ENCODE measurements around the gene ERG. TPM values are rescaled to one million over a fixed set of nuclear protein-coding genes. Genes with fewer than 3 reads are reported as not detected.
A peak's percentile ranks its signal among the peaks of the same experiment; 100 is the strongest.

Gene ERG
- total RNA-seq, 1 donor from 2014 or later, result 61.4 TPM

- DNase-seq (ENCODE audit: low read depth, low spot score), result peak; percentile 64
Observed at GRCh38 chr21:38438462-38438893, 59.8 kb downstream of the ERG start.

GRCh38 chr21:38436341-38436740 is 61.9 kb downstream of the ERG start:
- no peak for DNase-seq (ENCODE audit: low read depth, low spot score)

GRCh38 chr21:38434913-38435533 is 63.3 kb downstream of the ERG start:
- no peak for DNase-seq (ENCODE audit: low read depth, low spot score)

- no peak for DNase-seq (ENCODE audit: low read depth, low spot score)
Observed at GRCh38 chr21:38433471-38433870, 64.8 kb downstream of the ERG start.

- no peak for DNase-seq (ENCODE audit: low read depth, low spot score)
Observed at GRCh38 chr21:38430401-38430984, 67.8 kb downstream of the ERG start.

GRCh38 chr21:38429011-38429410 is 69.3 kb downstream of the ERG start:
- no peak for DNase-seq (ENCODE audit: low read depth, low spot score)

- DNase-seq (ENCODE audit: low read depth, low spot score), result no peak
Observed at GRCh38 chr21:38428211-38428610, 70.1 kb downstream of the ERG start.

- DNase-seq (ENCODE audit: low read depth, low spot score), result no peak
Observed at GRCh38 chr21:38424305-38425019, 73.8 kb downstream of the ERG start.

- DNase-seq (ENCODE audit: low read depth, low spot score), result no peak
Observed at GRCh38 chr21:38422082-38422481, 76.2 kb downstream of the ERG start.

- DNase-seq (ENCODE audit: low read depth, low spot score), result no peak
Observed at GRCh38 chr21:38420140-38420539, 78.1 kb downstream of the ERG start.

GRCh38 chr21:38417726-38418125 is 80.6 kb downstream of the ERG start:
- DNase-seq (ENCODE audit: low read depth, low spot score), result no peak

GRCh38 chr21:38416791-38417190 is 81.5 kb downstream of the ERG start:
- DNase-seq (ENCODE audit: low read depth, low spot score), result no peak

GRCh38 chr21:38413958-38414548 is 84.2 kb downstream of the ERG start:
- DNase-seq (ENCODE audit: low read depth, low spot score), result no peak

- no peak for DNase-seq (ENCODE audit: low read depth, low spot score)
Observed at GRCh38 chr21:38410466-38410865, 87.8 kb downstream of the ERG start.

GRCh38 chr21:38409907-38410306 is 88.4 kb downstream of the ERG start:
- DNase-seq (ENCODE audit: low read depth, low spot score), result no peak

- no peak for DNase-seq (ENCODE audit: low read depth, low spot score)
Observed at GRCh38 chr21:38404177-38404576, 94.1 kb downstream of the ERG start.

- DNase-seq (ENCODE audit: low read depth, low spot score), result no peak
Observed at GRCh38 chr21:38402795-38403194, 95.5 kb downstream of the ERG start.

GRCh38 chr21:38402291-38402690 is 96.0 kb downstream of the ERG start:
- no peak for DNase-seq (ENCODE audit: low read depth, low spot score)

GRCh38 chr21:38401191-38401926 is 96.9 kb downstream of the ERG start:
- DNase-seq (ENCODE audit: low read depth, low spot score), result no peak

GRCh38 chr21:38400195-38400919 is 97.9 kb downstream of the ERG start:
- DNase-seq (ENCODE audit: low read depth, low spot score), result no peak

GRCh38 chr21:38399103-38399502 is 99.2 kb downstream of the ERG start:
- DNase-seq (ENCODE audit: low read depth, low spot score), result no peak

All from pulmonary artery endothelial cell (primary cell).